Activated T-cell treated with anti-CD3 and anti-CD28 coated beads for 48 hours (primary cell): ENCODE data around the gene KIRREL2.
A peak's percentile ranks its signal among the peaks of the same experiment; 100 is the strongest.
"Not testable (repeated sequence)": the region's sequence is repeated elsewhere in the genome, so short reads cannot be mapped to it uniquely, and the experiment has no call there.

Source experiments
- DNase-seq: peaks from one replicate; pipeline ENCODE4 v3.0.0-alpha.2; 2020; ENCODE audit warnings: low read depth

Gene KIRREL2

GRCh38 chr19:35856546-35857149 is at the start of gene KIRREL2:
TSS of gene KIRREL2 (plus strand) at chr19:35856911. CDS start at chr19:35857120, 209 bp downstream.
- DNase-seq, result no peak

DNA sequence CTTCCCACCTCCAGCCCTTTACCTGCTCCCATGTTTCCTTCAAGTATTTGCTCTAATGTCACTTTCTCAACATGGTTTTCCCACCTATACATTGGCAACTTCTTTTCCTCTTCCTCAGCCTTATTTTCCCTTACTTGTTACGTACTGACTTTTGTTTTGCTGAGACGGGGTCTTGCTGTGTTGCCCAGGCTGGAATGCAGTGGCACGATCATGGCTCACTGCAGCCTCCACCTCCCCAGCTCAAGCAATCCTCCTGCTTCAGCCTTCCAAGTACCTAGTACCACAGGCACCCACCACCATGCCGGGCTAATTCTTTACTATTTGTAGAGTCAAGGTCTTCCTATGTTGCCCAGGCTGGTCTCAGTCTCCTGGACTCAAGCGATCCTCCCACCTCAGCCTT is 49.1 kb upstream of the KIRREL2 start:
- DNase-seq, result no peak

- no peak for DNase-seq
Measured at GRCh38 chr19:35811317-35812219, 45.1 kb upstream of the KIRREL2 start.

DNA sequence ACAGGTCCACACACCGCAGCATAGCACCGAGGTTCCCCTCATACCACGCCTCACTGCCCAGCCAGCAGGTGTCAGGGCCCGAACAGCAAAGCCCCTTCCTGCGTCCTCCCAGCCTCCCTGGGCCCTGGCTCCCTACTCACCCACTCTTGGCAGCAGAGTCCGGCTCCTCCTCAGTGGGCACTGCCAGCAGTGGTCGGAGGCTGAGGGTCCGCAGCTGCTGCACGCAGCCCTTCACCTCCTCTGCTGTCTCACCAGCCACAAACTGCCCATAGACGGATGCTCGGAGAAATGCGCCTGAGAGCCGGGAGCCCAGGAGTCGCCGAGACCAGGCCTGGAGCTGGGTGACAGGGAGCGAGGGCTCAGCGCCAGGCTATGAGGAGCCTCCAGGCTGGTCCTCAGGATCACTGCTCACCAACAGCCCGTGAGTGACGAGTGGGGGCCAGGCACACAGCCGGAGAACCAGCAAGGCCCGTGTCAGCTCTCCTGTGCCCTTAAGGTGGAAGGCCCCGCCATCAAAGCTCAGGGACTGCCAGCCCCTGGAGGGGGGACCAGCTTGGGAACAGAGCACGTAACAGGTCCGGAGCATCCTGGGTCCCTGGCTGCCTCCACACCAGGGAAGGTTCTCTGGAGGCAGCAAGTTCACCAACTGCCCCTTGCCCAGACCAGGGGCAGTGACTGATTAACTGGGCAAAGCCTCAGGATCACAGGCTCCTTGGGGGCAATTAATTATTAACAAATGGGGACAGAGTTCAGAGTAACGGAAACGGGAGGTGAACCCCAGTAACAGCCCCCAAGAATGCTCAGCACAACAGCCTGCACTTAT is 44.3 kb upstream of the KIRREL2 start, which contains the start of gene PRODH2:
TSS of gene PRODH2 (minus strand) at position 626 of the 823 bp plus-strand sequence. CDS start at position 586, 40 bp downstream.
- no peak for DNase-seq

GRCh38 chr19:35813043-35813890 is 43.4 kb upstream of the KIRREL2 start:
- no peak for DNase-seq

- DNase-seq, result no peak
Measured at GRCh38 chr19:35816262-35816661, 40.4 kb upstream of the KIRREL2 start.

DNA sequence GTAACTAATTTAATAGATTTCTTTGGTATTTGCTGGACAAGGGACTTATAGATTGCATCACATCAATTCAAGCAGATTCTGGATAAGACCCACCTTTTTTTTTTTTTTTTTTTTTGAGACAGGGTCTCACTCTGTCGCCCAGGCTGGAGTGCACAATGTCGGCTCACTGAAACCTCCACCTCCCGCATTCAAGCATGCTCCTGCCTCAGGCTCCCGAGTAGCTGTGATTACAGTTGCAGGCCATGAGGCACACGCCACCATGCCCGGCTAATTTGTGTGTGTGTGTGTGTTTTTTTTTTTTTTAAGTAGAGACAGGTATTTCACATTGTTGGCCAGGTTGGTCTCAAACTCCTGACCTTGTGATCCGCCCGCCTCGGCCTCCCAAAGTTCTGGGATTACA is 39.9 kb upstream of the KIRREL2 start:
- no peak for DNase-seq

- no peak for DNase-seq
Measured at GRCh38 chr19:35818445-35818844, 38.3 kb upstream of the KIRREL2 start.

DNA sequence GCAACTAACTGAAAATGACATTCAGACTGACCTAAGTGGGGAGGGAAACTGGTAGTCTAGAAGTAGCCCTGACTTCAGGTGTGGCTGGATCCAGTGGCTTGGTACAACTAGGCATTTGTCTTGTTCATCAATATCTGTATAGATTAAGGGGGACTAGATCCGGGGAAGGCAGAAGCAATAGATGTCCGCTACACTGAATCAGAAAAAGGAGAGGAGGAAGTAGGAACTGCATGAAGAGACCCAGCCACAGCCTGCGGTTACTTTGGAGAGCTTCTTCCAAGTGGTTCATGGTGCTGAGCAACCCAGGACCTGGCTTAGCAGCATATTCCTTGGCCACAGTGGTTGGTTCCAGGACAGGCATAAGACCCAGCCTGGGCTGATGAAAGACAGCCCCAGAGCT is 34.1 kb upstream of the KIRREL2 start:
- DNase-seq, result no peak

DNA sequence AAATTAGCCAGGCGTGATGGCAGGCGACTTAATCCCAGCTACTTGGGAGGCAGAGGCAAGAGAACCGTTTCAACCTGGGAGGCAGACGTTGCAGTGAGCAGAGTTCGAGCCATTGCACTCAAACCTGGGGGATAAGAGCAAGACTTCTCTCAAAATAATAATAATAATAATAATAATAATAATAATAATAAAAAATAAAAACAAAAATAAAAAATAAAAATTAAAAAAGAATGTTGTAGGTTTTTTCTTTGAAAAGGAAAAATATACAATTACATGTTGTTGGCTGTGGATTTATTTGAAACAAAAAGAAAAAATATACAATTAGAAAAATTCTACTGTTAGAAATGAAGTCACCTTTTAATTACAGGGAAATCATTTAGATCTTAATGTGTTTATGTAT is 32.6 kb upstream of the KIRREL2 start:
- no peak for DNase-seq

GRCh38 chr19:35828692-35829301 is 27.9 kb upstream of the KIRREL2 start:
- peak; percentile 32 for DNase-seq

GRCh38 chr19:35830986-35831385 is 25.7 kb upstream of the KIRREL2 start:
- no peak for DNase-seq

GRCh38 chr19:35832054-35832453 is 24.7 kb upstream of the KIRREL2 start:
- DNase-seq, result no peak

DNA sequence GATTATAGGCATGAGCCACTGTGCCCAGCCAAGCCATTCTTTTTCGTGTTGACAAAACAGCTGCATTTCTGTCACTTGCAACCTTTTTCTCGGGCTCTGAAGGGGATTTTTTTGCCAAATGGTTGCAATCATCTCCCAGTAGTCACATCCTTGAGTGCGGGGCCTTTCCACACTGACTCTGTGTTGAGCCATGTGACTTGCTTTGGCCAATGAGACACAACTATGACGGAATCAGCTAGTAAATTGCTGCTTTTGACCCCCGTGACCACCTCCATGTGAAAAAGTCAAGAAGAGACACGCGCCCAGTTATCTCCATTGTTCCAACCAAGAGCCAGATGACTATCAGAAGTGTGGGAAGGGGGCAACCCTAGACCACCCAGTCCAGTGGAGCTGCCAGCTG is 22.7 kb upstream of the KIRREL2 start:
- DNase-seq, result no peak

DNA sequence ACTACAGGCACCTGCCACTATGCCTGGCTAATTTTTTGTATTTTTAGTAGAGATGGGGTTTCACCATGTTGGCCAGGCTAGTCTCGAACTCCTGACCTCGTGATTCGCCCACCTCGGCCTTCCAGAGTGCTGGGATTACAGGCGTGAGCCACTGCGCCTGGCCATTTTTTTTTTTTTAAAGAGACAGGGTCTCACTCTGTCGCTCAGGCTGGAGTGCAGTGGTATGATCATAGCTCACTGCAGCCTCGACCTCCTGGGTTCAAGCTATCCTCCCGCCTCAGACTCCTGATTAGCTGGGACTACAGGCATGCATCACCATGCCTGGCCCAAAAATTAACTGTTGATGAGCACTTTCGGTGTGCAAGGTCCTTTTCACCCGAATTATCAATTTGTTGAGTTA is 20.6 kb upstream of the KIRREL2 start:
- not testable (repeated sequence) for DNase-seq

- no peak for DNase-seq
Measured at GRCh38 chr19:35841961-35842595, 14.6 kb upstream of the KIRREL2 start.

DNA sequence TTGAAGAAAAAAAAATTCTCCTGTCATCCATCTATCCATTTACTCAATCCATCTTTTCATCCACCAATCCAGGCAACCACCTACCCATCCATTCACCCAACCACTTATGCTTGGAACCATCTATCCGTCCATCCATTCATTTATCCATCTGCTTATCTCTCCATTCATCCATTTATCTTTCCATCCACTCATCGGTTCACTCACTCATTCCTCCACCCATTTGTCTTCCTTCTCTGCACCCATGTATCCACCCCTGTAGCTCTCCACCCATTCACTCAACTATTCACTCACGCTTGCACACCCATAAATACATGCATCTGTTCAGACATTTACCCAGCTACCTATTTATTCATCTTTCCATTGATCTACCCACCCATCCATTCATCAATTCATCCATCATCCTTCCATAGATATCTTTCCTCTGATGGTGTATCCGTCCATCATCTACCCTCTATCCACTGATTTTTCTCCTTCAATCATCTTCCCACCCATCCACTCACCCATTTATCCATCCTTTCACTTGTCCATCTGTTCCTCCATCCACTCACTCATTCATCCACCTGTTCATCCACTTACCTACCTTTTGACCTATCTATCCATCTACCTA is 13.9 kb upstream of the KIRREL2 start:
- no peak for DNase-seq

DNA sequence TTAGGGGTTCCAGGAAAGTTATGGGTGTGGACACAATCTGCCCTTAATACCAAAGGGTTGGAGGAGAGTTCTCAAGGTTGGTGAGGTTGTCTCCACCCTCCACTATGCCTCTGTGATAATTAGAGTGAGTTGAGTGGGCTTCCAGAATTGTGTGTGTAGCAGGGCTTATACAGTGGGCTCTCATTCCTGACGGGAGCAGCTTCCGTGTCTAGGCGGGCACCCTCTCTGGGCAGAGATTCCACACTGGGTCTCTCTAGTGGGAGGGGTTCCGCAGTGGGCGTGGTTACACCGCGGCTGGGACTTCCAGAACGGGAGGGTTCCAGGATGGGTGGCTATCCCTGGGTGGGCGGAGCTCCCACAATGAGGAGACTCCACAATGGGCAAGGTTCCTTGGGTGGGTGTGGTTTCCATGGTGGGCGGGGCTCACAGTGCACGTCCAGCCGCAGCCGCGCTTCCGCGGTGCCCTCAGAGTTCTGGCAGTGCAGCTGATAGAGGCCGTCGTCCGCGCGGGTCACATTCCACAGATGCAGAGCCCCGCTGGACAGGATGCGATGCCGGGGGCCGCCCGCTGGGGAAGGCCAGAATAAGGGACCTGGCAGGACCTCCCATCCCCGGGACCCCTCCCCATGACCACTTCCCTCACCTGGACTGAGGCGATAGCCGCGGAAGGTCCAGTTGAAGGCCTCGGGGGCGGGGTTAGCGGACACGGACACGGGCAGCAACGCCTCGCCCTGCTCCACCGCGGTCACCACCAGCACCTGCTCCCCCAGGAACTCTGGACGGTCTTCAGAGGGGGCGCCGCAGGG is 12.8 kb upstream of the KIRREL2 start:
- no peak for DNase-seq

- DNase-seq, result no peak
Measured at GRCh38 chr19:35844482-35845214, 12.1 kb upstream of the KIRREL2 start.
